Prostate gland (tissue), 2 donors: ENCODE measurements around the gene MGAT4D. TPM values are rescaled to one million over a fixed set of nuclear protein-coding genes. Genes with fewer than 3 reads are reported as not detected.

Experiments used
- DNase-seq: peaks from one replicate; pipeline ENCODE4 v3.0.0-alpha.2; 2019; ENCODE audit warnings: low spot score
- H3K27ac ChIP-seq, 2 donors: fragments of 200-600 bp; sonication (generic); 2 replicates each; pipeline ENCODE4 v1.5.1; 2017 to 2019
- H3K27me3 ChIP-seq: fragments of 200-600 bp; sonication (generic); replicated peaks from 2 replicates; pipeline ENCODE4 v1.5.1; 2019; ENCODE audit not compliant: insufficient read depth
- H3K36me3 ChIP-seq, 2 donors: fragments of 200-600 bp; sonication (generic); 1 replicate in 1 of 2; 2 replicates in 1 of 2; pipeline versions ENCODE4 v1.5.1 to v1.8.1; 2017 to 2019
- H3K4me1 ChIP-seq: fragments of 200-600 bp; sonication (generic); replicated peaks from 2 replicates; pipeline ENCODE4 v1.5.1; 2019
- H3K4me3 ChIP-seq, 2 donors: fragments of 200-600 bp; sonication (generic); 2 replicates each; pipeline ENCODE4 v1.5.1; 2017 to 2019
- H3K9me3 ChIP-seq: fragments of 200-600 bp; sonication (generic); 2 replicates; pipeline ENCODE4 v1.5.1; 2017
- POLR2A ChIP-seq: fragments of 450-650 bp; IDR thresholded peaks from one replicate; pipeline ENCODE4 v1.6.1; 2016; ENCODE audit warnings: antibody characterized with exemption, mild to moderate bottlenecking
- POLR2AphosphoS5 ChIP-seq: sonication (generic); formaldehyde crosslinking; IDR thresholded peaks from one replicate; pipeline ENCODE4 v1.6.1; 2017; ENCODE audit warnings: antibody characterized with exemption
- WGBS: methylation state at CpG from one replicate; pipeline ENCODE4 v1.1.5; 2018; 5-methylcytosine and 5-hydroxymethylcytosine counted together
- intact Hi-C: fragments of 100-400 bp; cut with DNase I; formaldehyde crosslinking; loops from one replicate; pipeline ENCODE4 v1.14.2; 2022
- total RNA-seq, 2 donors: library from RNA; depleted of rRNA; stranded (reverse); fragments of >200 nt; gene quantifications; one replicate each; pipeline ENCODE4 v1.1.0, GENCODE V29; 2016
- TF ChIP-seq, protein P1 (sequence below), 4 experiments: fragments of 200-600 bp in 2 of 4; fragments of 450-650 bp in 2 of 4; sonication (generic) in 2 of 4; IDR thresholded peaks; 1 replicate in 3 of 4; 2 replicates in 1 of 4; pipeline ENCODE4 v1.5.1; 2016 to 2019; ENCODE audit warnings: antibody characterized with exemption in 4 of 4, mild to moderate bottlenecking in 2 of 4, moderate library complexity in 2 of 4

Gene MGAT4D
- total RNA-seq, 2 donors from 2014 or later, result 3.2 TPM; not detected in 1

DNA sequence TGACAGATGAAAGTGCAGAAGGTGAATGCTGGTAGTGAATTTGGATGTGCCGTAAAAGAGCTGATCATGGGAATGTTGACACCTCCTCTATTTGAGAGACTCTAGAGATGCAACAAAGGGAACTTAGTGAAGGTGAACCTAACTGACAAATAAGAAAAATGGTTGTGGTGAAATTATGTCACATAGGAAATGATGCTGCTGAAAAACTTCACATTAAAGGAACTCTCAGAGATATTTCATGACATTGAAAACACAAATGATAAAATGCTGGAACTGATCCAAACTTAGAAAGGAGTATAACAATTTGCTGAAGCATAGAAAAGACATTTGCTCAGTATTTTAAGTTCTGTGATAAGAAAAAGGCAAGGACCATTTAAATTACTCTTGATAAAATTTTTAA, 31.9 kb downstream of the MGAT4D start:
- H3K27me3 ChIP-seq, result no peaks in the 10 kb centered on the region
- no peak overlapping the region for H3K27ac ChIP-seq
- no peak overlapping the region for H3K4me3 ChIP-seq
- no peak for DNase-seq
- 40% methylated on average over 1 of the region's 1 CpG for WGBS
- H3K9me3 ChIP-seq, result no peaks in the 10 kb centered on the region
- no peaks in the 10 kb centered on the region for H3K36me3 ChIP-seq
- intact Hi-C loops, result no loop called here
- H3K4me1 ChIP-seq, result no peaks in the 10 kb centered on the region
- TF ChIP-seq POLR2AphosphoS5, result no peak
- TF ChIP-seq, protein P1, sequence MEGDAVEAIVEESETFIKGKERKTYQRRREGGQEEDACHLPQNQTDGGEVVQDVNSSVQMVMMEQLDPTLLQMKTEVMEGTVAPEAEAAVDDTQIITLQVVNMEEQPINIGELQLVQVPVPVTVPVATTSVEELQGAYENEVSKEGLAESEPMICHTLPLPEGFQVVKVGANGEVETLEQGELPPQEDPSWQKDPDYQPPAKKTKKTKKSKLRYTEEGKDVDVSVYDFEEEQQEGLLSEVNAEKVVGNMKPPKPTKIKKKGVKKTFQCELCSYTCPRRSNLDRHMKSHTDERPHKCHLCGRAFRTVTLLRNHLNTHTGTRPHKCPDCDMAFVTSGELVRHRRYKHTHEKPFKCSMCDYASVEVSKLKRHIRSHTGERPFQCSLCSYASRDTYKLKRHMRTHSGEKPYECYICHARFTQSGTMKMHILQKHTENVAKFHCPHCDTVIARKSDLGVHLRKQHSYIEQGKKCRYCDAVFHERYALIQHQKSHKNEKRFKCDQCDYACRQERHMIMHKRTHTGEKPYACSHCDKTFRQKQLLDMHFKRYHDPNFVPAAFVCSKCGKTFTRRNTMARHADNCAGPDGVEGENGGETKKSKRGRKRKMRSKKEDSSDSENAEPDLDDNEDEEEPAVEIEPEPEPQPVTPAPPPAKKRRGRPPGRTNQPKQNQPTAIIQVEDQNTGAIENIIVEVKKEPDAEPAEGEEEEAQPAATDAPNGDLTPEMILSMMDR (IDR thresholded peaks at IDR 0.05), result no peak
- TF ChIP-seq POLR2A, result no peak

DNA sequence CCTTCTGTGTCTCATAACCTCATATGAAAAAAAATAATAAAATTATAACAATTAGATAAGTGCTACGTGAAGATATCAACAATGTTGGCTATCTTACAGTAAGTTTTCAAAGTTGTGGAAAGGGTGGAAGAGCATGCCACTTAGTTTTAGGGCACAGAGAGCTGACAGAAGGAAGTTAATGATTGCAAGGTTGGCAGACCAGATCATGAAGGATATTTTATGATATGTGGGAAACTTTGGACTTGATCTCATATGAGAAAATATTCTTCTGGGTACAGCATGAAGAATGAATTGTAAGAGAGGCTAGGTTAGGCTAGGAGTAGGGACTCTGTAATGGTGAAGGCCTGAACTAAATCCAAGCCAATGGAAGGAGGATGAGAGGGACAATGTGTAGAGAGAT, 34.5 kb downstream of the MGAT4D start:
- TF ChIP-seq POLR2A (no peak), POLR2AphosphoS5 (no peak)
- Histone ChIP-seq H3K27ac (no peak overlapping the region), H3K4me3 (no peak overlapping the region), H3K36me3 (no peaks in the 10 kb centered on the region), H3K4me1 (no peaks in the 10 kb centered on the region), H3K27me3 (no peaks in the 10 kb centered on the region), H3K9me3 (no peaks in the 10 kb centered on the region)
- 86% methylated on average over 1 of the region's 1 CpG for WGBS
- no peak for DNase-seq
- intact Hi-C loops, result no loop called here

DNA sequence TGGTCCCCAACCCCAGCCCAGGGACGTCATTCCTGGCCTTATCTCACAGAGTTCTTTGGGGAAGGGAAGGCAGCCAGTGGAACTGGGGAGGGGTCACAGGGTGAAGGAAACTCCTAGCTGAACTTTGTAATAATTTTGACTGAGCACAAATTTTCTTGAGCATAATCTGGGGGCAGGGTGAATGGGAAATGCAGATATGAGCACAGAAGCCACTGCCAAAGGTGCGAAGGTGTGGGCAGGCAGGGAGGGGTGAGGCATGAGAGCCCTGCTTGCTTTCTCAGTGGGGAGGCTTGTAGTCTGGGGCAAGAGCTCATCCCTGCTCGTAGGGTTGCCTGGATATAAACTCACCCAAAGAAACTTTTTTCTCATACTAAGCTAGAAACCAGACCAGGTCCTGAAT, 34.9 kb downstream of the MGAT4D start:
- Histone ChIP-seq H3K27ac (no peak overlapping the region), H3K4me1 (no peaks in the 10 kb centered on the region), H3K4me3 (no peak overlapping the region), H3K9me3 (no peaks in the 10 kb centered on the region), H3K27me3 (no peaks in the 10 kb centered on the region), H3K36me3 (no peaks in the 10 kb centered on the region)
- no peak for DNase-seq
- 75% methylated on average over 3 of the region's 3 CpGs for WGBS
- TF ChIP-seq POLR2AphosphoS5 (no peak), POLR2A (no peak)
- TF ChIP-seq, protein P1 (IDR thresholded peaks at IDR 0.05), result no peak
- intact Hi-C loops, result no loop called here

DNA sequence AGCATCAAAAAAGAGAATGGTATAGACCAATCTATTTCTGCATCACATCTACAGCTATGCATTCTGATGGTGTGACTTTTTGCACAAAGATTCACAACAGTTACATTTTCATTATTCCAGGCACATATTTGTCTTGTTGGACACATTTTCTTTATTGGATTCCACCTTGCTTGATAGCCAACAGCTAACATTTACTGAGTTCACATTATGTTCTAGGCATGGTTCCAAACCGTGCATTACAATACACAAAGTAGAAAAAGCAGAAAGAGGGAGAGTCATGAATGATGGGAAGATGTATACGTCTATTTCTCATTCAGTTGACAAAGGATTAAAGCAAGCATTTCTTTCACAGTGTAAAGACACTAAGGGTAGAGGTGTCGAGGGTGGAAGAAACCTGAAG, 47.7 kb downstream of the MGAT4D start:
- H3K27ac ChIP-seq, result peak overlapping the region in 1 of 2 donors; percentile 55
- no peaks in the 10 kb centered on the region for H3K9me3 ChIP-seq
- TF ChIP-seq POLR2AphosphoS5 (peak; percentile 90), POLR2A (no peak)
- TF ChIP-seq, protein P1 (IDR thresholded peaks at IDR 0.05), result no peak
- peak; percentile 61 for DNase-seq
- H3K27me3 ChIP-seq, result no peaks in the 10 kb centered on the region
- 12% methylated on average over 3 of the region's 3 CpGs for whole genome bisulfite sequencing
- intact Hi-C loops, result no loop called here
- H3K4me1 ChIP-seq, result peaks cover 5% of the 10 kb centered on the region
- H3K4me3 ChIP-seq, result no peak overlapping the region
- no peaks in the 10 kb centered on the region for H3K36me3 ChIP-seq

DNA sequence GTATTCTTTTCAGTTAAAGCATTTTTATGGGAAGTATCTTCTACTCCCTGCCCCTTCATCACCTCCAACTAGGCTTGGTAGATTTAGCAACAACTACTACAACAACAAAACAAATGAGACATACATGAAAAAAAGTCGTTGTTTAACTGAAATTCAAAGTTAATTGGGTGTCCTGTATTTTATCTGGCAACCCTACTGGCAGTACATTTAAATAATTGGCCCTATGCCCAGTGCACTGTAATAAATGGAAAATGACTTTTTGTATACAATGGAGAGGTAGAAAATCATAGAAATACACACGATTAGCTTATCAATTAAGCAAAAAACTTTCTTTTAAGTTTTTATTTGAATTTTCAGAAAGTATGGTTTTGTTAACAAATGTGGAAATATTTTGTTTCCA, 49.3 kb downstream of the MGAT4D start:
- intact Hi-C loops, result no loop called here
- H3K27ac ChIP-seq, result peak overlapping the region; percentile 53 to 68
- H3K9me3 ChIP-seq, result no peaks in the 10 kb centered on the region
- no peaks in the 10 kb centered on the region for H3K27me3 ChIP-seq
- TF ChIP-seq POLR2A (no peak), POLR2AphosphoS5 (no peak)
- TF ChIP-seq, protein P1 (IDR thresholded peaks at IDR 0.05), result no peak
- no peak overlapping the region for H3K4me3 ChIP-seq
- H3K4me1 ChIP-seq, result peaks cover 5% of the 10 kb centered on the region
- 19% methylated on average over 2 of the region's 2 CpGs for WGBS
- DNase-seq, result no peak
- H3K36me3 ChIP-seq, result no peaks in the 10 kb centered on the region
